Ureter (tissue), 1 donor: ENCODE results near the gene CLVS2. TPM values are rescaled to one million over a fixed set of nuclear protein-coding genes. Genes with fewer than 3 reads are reported as not detected.

ENCODE experiments used
- DNase-seq: peaks from one replicate; pipeline ENCODE4 v3.0.0-alpha.2; 2020; ENCODE audit warnings: low spot score
- total RNA-seq: library from RNA; stranded (reverse); gene quantifications from one replicate; pipeline ENCODE4 v1.2.4, GENCODE V29; 2023
- donor health status: DM: yes; HTN: yes; CAD: no.

CLVS2 gene
- total RNA-seq, result 0.18 TPM

GRCh38 chr6:122995921-122996793, at the start of gene CLVS2:
Gene CLVS2, plus strand, starts transcription at chr6:122996235. Its CDS starts 1,543 bp downstream, at chr6:122997778.
- no peak for DNase-seq

GRCh38 chr6:122947355-122947754, 48.7 kb upstream of the CLVS2 start:
- DNase-seq, result no peak

GRCh38 chr6:122953766-122954165, 42.3 kb upstream of the CLVS2 start:
- no peak for DNase-seq

GRCh38 chr6:122956376-122956775, 39.7 kb upstream of the CLVS2 start:
- no peak for DNase-seq

GRCh38 chr6:122962000-122962624, 33.9 kb upstream of the CLVS2 start:
- DNase-seq, result no peak

GRCh38 chr6:122969999-122970533, 26.0 kb upstream of the CLVS2 start:
- no peak for DNase-seq

- no peak for DNase-seq
These were observed 18.9 kb upstream of the CLVS2 start for GRCh38 chr6:122977180-122977579.

GRCh38 chr6:122984393-122984792, 11.6 kb upstream of the CLVS2 start:
- DNase-seq, result no peak

- no peak for DNase-seq
These were observed 1.8 kb upstream of the CLVS2 start for GRCh38 chr6:122994256-122994655.

GRCh38 chr6:122996794-122997505, 915 bp downstream of the CLVS2 start:
- no peak for DNase-seq

GRCh38 chr6:122997541-122998150, 1.6 kb downstream of the CLVS2 start:
- DNase-seq, result no peak

GRCh38 chr6:122998403-122998975, 2.5 kb downstream of the CLVS2 start:
- DNase-seq, result no peak

GRCh38 chr6:123000244-123000770, 4.3 kb downstream of the CLVS2 start:
- DNase-seq, result no peak

GRCh38 chr6:123001540-123001939, 5.5 kb downstream of the CLVS2 start:
- DNase-seq, result no peak

- no peak for DNase-seq
These were observed 11.8 kb downstream of the CLVS2 start for GRCh38 chr6:123007885-123008284.

GRCh38 chr6:123009059-123009458, 13.0 kb downstream of the CLVS2 start:
- no peak for DNase-seq

- DNase-seq, result no peak
These were observed 18.8 kb downstream of the CLVS2 start for GRCh38 chr6:123014835-123015234.

- DNase-seq, result no peak
These were observed 20.5 kb downstream of the CLVS2 start for GRCh38 chr6:123016431-123017103.

- DNase-seq, result no peak
These were observed 21.2 kb downstream of the CLVS2 start for GRCh38 chr6:123017104-123017682.

- no peak for DNase-seq
These were observed 26.9 kb downstream of the CLVS2 start for GRCh38 chr6:123022975-123023374.
